Tibial artery (tissue), 4 donors: ENCODE measurements around the gene SYNPR.

Experiments
- DNase-seq, 2 donors: peaks; one replicate each; pipeline ENCODE4 v3.0.0-alpha.2; 2019
- H3K27ac ChIP-seq, 2 donors: fragments of 200-600 bp; sonication (generic) in 1 of 2; 1 replicate in 1 of 2; 2 replicates in 1 of 2; pipeline ENCODE4 v1.5.1; 2018 to 2019; ENCODE audit warnings: mild to moderate bottlenecking in 1 of 2
- H3K27me3 ChIP-seq, 2 donors: fragments of 200-600 bp; sonication (generic) in 1 of 2; one replicate each; pipeline versions ENCODE4 v1.5.1 to v1.6.0; 2016 to 2019
- H3K36me3 ChIP-seq, 3 donors: fragments of 200-600 bp; sonication (generic) in 2 of 3; one replicate each; pipeline ENCODE4 v1.5.1; 2016 to 2019; ENCODE audit warnings: mild to moderate bottlenecking in 2 of 3
- H3K4me1 ChIP-seq, 4 donors: fragments of 200-600 bp; sonication (generic) in 2 of 4; 1 replicate in 3 of 4; 2 replicates in 1 of 4; pipeline ENCODE4 v1.5.1; 2016 to 2019
- H3K4me3 ChIP-seq, 2 donors: fragments of 200-600 bp; sonication (generic) in 1 of 2; 1 replicate in 1 of 2; 2 replicates in 1 of 2; pipeline ENCODE4 v1.5.1; 2018 to 2019; ENCODE audit warnings: mild to moderate bottlenecking in 2 of 2
- H3K9me3 ChIP-seq, 3 donors: fragments of 200-600 bp; sonication (generic) in 1 of 3; one replicate each; pipeline ENCODE4 v1.5.1; 2016 to 2019
- intact Hi-C: fragments of 100-400 bp; cut with DNase I; formaldehyde crosslinking; loops from one replicate; pipeline ENCODE4 v1.15.0; 2023; ENCODE audit warnings: low total_unique reads
- TF ChIP-seq, protein P1 (sequence below), 2 experiments: fragments of 200-600 bp in 1 of 2; fragments of 450-650 bp in 1 of 2; IDR thresholded peaks; one replicate each; pipeline ENCODE4 v1.5.1; 2017 to 2019; ENCODE audit warnings: antibody characterized with exemption in 2 of 2, mild to moderate bottlenecking in 1 of 2, moderate library complexity in 1 of 2

Gene SYNPR

GRCh38 chr3:63349583-63350573 is 71.8 kb downstream of the SYNPR start:
- Histone ChIP-seq H3K27me3 (peaks cover 0 to 20% of the 10 kb centered on the region in 2 donors), H3K9me3 (no peaks in the 10 kb centered on the region), H3K36me3 (no peaks in the 10 kb centered on the region), H3K4me3 (no peak overlapping the region), H3K4me1 (no peaks in the 10 kb centered on the region), H3K27ac (no peak overlapping the region)
- DNase-seq: no peak
- intact Hi-C loops: loop anchor here (5.0 kb wide), 1 partner anchor 467 kb away; the partner anchor contains the start of gene C3orf49
- TF ChIP-seq, protein P1, sequence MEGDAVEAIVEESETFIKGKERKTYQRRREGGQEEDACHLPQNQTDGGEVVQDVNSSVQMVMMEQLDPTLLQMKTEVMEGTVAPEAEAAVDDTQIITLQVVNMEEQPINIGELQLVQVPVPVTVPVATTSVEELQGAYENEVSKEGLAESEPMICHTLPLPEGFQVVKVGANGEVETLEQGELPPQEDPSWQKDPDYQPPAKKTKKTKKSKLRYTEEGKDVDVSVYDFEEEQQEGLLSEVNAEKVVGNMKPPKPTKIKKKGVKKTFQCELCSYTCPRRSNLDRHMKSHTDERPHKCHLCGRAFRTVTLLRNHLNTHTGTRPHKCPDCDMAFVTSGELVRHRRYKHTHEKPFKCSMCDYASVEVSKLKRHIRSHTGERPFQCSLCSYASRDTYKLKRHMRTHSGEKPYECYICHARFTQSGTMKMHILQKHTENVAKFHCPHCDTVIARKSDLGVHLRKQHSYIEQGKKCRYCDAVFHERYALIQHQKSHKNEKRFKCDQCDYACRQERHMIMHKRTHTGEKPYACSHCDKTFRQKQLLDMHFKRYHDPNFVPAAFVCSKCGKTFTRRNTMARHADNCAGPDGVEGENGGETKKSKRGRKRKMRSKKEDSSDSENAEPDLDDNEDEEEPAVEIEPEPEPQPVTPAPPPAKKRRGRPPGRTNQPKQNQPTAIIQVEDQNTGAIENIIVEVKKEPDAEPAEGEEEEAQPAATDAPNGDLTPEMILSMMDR (IDR thresholded peaks at IDR 0.05): peak; percentile 44 to 62

GRCh38 chr3:63351159-63352007 is 73.3 kb downstream of the SYNPR start:
- Histone ChIP-seq H3K27me3 (peaks cover 0 to 20% of the 10 kb centered on the region in 2 donors), H3K36me3 (no peaks in the 10 kb centered on the region), H3K4me3 (no peak overlapping the region), H3K9me3 (no peaks in the 10 kb centered on the region), H3K27ac (no peak overlapping the region), H3K4me1 (no peaks in the 10 kb centered on the region)
- TF ChIP-seq, protein P1 (IDR thresholded peaks at IDR 0.05): peak; percentile 76 to 81
- intact Hi-C loops: loop anchor here (5.0 kb wide), 1 partner anchor 466 kb away; the partner anchor contains the start of gene C3orf49
- no peak for DNase-seq

- H3K27me3 ChIP-seq: peaks cover 0 to 20% of the 10 kb centered on the region in 2 donors
- TF ChIP-seq, protein P1 (IDR thresholded peaks at IDR 0.05): no peak
- DNase-seq: no peak
- no peaks in the 10 kb centered on the region for H3K9me3 ChIP-seq
- no peak overlapping the region for H3K27ac ChIP-seq
- intact Hi-C loops: loop anchor here (5.0 kb wide), 1 partner anchor 465 kb away; the partner anchor contains the start of gene C3orf49
- no peak overlapping the region for H3K4me3 ChIP-seq
- H3K4me1 ChIP-seq: no peaks in the 10 kb centered on the region
- no peaks in the 10 kb centered on the region for H3K36me3 ChIP-seq
These were observed 73.8 kb downstream of the SYNPR start for GRCh38 chr3:63352008-63352279.

DNA sequence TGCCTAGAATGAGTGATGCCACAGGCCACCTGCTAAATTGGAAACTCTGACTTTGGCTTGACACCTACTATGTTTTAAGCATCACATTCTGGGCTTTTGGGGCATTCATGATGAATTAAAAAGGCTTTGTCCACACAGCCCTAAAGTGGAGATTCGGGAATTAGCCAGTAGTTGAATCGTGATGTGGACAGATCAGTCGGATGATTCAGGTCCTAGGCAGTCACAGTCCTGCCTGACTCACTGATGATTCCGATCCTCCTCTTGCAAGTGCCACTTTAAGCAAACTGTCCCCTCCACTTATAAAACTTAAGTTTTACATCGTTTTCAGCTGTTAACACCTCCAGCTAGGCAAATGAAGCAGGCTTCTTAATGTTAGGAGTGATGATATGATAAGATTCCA is 75.3 kb downstream of the SYNPR start:
- H3K36me3 ChIP-seq: no peaks in the 10 kb centered on the region
- H3K4me3 ChIP-seq: no peak overlapping the region
- no peak overlapping the region for H3K27ac ChIP-seq
- H3K27me3 ChIP-seq: peaks cover 0 to 20% of the 10 kb centered on the region in 2 donors
- no peaks in the 10 kb centered on the region for H3K9me3 ChIP-seq
- no peaks in the 10 kb centered on the region for H3K4me1 ChIP-seq
- intact Hi-C loops: loop anchor here (5.0 kb wide), 1 partner anchor 464 kb away; the partner anchor contains the start of gene C3orf49
- DNase-seq: no peak
- TF ChIP-seq, protein P1 (IDR thresholded peaks at IDR 0.05): no peak

DNA sequence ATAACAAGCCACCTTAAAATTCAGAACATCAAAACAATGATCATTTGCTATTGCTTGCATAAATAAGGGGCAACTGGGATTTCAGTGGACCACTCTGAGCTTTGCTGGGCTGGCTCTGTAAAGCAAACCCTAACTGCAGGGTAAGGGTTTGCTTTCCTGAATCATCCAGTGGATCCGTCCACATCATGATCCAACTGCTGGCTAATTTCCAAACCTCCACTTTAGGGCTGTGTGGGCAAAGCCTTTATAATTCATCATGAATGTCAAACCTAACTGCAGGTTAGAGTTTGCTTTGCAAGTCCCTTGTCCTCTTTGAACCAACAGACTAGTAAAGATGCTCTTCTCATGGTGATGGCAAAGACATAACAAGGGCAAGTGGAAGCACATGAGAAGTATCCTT is 76.1 kb downstream of the SYNPR start:
- H3K27ac ChIP-seq: no peak overlapping the region
- intact Hi-C loops: loop anchor here (5.0 kb wide), 1 partner anchor 463 kb away; the partner anchor contains the start of gene C3orf49
- TF ChIP-seq, protein P1 (IDR thresholded peaks at IDR 0.05): no peak
- H3K9me3 ChIP-seq: no peaks in the 10 kb centered on the region
- no peak for DNase-seq
- H3K4me1 ChIP-seq: no peaks in the 10 kb centered on the region
- no peaks in the 10 kb centered on the region for H3K36me3 ChIP-seq
- H3K27me3 ChIP-seq: peaks cover 0 to 18% of the 10 kb centered on the region in 2 donors
- H3K4me3 ChIP-seq: no peak overlapping the region
